Measurements from ENCODE around the gene WDR59. TPM values are rescaled to one million over a fixed set of nuclear protein-coding genes. Genes with fewer than 3 reads are reported as not detected.
A peak's percentile ranks its signal among the peaks of the same experiment; 100 is the strongest.

WDR59 gene
- total and polyA plus RNA-seq, 9 of the 15 experiments (the other 6 are each of a cell fraction or from before 2014, with no cell fraction given): 12.7 to 126 (median 34.7) TPM

DNA sequence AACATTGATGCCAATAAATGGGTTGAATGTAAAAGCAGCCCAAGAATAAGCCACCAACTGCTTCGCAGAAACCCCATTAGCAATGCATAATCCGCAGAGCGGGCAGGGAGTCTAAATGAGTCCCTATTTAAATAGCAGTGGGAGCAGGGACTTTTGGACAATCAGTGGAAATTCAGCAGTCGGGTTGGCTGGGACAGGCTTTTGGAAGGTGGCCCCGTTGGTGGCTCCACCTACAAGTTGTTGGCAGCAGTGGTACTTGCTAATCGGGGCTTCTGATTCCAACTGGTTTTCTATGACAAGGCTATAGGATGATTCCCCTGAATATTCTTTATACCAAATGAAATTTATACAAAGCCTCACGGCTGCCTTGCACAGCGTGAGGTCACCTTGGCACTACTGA is 86.3 kb downstream of the WDR59 start (continued):
- TF ChIP-seq ZNF609 (CRISPR knock-in tag; IDR thresholded peaks at IDR 0.05; ENCODE audit: borderline replicate concordance) (no peak), ZNF431 (CRISPR knock-in tag; IDR thresholded peaks at IDR 0.05) (no peak)

DNA sequence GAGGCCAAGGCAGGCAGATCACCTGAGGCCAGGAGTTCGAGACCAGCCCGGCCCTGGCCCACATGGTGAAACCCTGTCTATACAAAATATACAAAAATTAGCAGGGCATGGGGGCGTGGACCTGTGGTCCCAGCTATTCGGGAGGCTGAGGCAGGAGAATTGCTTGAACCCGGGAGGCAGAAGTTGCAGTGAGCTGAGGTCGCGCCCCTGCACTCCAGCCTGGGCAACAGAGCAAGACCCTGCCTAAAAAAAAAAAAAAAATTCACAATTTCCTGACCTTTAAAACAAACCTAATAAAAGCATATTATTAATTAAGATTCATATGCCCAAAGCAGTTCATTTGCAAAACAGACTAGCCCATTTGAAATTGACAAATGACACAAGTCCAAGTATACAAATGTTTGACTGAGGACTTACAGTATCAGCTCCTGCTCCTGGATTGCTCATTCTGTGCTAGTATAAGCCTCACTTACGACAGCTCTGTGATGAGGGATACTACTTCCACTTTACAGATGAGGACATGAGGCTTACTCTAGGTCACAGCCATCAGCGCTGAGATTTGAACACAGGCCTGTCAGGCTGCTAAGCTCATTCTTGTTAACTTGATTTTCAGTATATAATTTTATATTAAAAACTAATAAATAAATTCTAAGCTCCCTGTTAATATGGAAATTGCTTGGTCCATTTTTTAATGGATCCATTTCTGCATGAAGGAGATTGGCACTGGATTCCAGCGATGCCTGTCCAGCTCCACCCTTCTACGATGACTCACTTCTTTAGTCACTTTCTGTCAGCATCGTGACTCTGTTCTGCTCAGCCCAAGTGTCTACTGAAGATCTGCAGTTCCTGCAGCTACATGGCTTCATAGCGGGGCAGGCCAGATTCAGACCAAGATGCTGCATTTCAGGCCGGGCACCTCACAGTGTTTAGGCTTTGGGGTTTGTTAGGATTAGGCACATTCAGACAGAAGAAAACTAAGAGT is 88.2 kb downstream of the WDR59 start:
- WGBS (ENCODE audit: insufficient coverage, low coverage, missing lambda C conversion rate): 77% methylated on average over 12 of the region's 14 CpGs
- no peak for TF ChIP-seq BRD9 (IDR thresholded peaks at IDR 0.05; ENCODE audit: low read depth, partially characterized antibody)
- TF ChIP-seq, protein P1, sequence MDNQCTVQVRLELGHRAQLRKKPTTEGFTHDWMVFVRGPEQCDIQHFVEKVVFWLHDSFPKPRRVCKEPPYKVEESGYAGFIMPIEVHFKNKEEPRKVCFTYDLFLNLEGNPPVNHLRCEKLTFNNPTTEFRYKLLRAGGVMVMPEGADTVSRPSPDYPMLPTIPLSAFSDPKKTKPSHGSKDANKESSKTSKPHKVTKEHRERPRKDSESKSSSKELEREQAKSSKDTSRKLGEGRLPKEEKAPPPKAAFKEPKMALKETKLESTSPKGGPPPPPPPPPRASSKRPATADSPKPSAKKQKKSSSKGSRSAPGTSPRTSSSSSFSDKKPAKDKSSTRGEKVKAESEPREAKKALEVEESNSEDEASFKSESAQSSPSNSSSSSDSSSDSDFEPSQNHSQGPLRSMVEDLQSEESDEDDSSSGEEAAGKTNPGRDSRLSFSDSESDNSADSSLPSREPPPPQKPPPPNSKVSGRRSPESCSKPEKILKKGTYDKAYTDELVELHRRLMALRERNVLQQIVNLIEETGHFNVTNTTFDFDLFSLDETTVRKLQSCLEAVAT (IDR thresholded peaks at IDR 0.05): peak in 1 of 2 experiments; percentile 61; a peak in 1 of 4 replicates
- TF ChIP-seq ZNF121 (CRISPR knock-in tag; conservative IDR thresholded peaks at IDR 0.05): peak; percentile 88
- TF ChIP-seq ATF3 (IDR thresholded peaks at IDR 0.05): peak; percentile 53
- no peak for TF ChIP-seq ATF3 (CRISPR knock-in tag; conservative IDR thresholded peaks at IDR 0.05)
- peak; percentile 56; the same call in 1 of the 2 replicates for TF ChIP-seq JUND (IDR thresholded peaks at IDR 0.05; ENCODE audit: borderline replicate concordance, low read depth, low read length)
- no peak for TF ChIP-seq JUND (tag; IDR thresholded peaks at IDR 0.05; ENCODE audit: borderline replicate concordance, low read depth, low read length)
- no peak for TF ChIP-seq KLF16 (IDR thresholded peaks at IDR 0.05)
- TF ChIP-seq FOSL1 (tag; conservative IDR thresholded peaks at IDR 0.05): peak; percentile 85
- CTCF ChIA-PET (ENCODE audit: low intra/inter-chr PET ratio): no interaction called here
- no peaks in the 10 kb centered on the region for H3K9me1 ChIP-seq (ENCODE audit: control insufficient read depth, insufficient read depth, low read length)
- H3K9me3 ChIP-seq (replicated peaks; ENCODE audit: control insufficient read depth, insufficient read depth, low read depth, low read length): no peaks in the 10 kb centered on the region
- no TSS peak for BruUV-seq (replicated peaks)
- no peak overlapping the region for H3K9ac ChIP-seq (ENCODE audit: insufficient read depth in 1 of 2, low read depth in 2 of 2, low read length in 2 of 2)
- POLR2A ChIA-PET: interaction anchor here (1.5 kb wide), 1 partner anchor 13 kb away, joined by 4 read pairs; no protein-coding TSS in a partner anchor
- intact Hi-C loops (cut with micrococcal nuclease): no loop called here
- no peaks in the 10 kb centered on the region for H4K20me1 ChIP-seq (replicated peaks; ENCODE audit: control insufficient read depth, insufficient read depth, low read length)
- H3K36me3 ChIP-seq (ENCODE audit: control insufficient read depth, insufficient read depth, low read length): peaks cover 80% of the 10 kb centered on the region
- H3K4me1 ChIP-seq (replicated peaks in 1 of 2; ENCODE audit: control insufficient read depth in 2 of 2, insufficient read depth in 2 of 2, low read length in 2 of 2): no peaks in the 10 kb centered on the region
- H3K27me3 ChIP-seq (ENCODE audit: control insufficient read depth in 2 of 2, insufficient read depth in 2 of 2, low read length in 2 of 2): no peaks in the 10 kb centered on the region
- ATAC-seq (peak; percentile 47; the same call in 1 of the 3 replicates), FAIRE-seq (no peak), DNase-seq (ENCODE audit: extremely low read depth in 1 of 4, low spot score in 3 of 4) (peak in 3 of 4 experiments; percentile 21 to 25 (median 24))
- no peak overlapping the region for H3K4me3 ChIP-seq
- no peak overlapping the region for H3K4me2 ChIP-seq (ENCODE audit: insufficient read depth, low read length)
- no peak overlapping the region for H2AFZ ChIP-seq (ENCODE audit: low read depth, low read length)
- no peak overlapping the region for H3K27ac ChIP-seq (ENCODE audit: extremely low read depth, low read depth, low read length)
- in situ Hi-C loops (cut with MboI): no loop called here
- H3K79me2 ChIP-seq (ENCODE audit: control insufficient read depth, insufficient read depth, low read length): no peaks in the 10 kb centered on the region
